Muscle layer of duodenum (tissue), 2 donors: ENCODE data around the gene NXPE3.

Experiments
- H3K27ac ChIP-seq: one replicate; pipeline ENCODE4 v1.7.0; 2013; ENCODE audit warnings: mild to moderate bottlenecking, low read length
- H3K27me3 ChIP-seq: one replicate; pipeline ENCODE4 v1.7.0; 2013; ENCODE audit warnings: low read depth, mild to moderate bottlenecking, control low read depth, low read length
- H3K36me3 ChIP-seq, 2 donors: one replicate each; pipeline ENCODE4 v1.7.0; 2013; ENCODE audit warnings: low read length in 2 of 2, control low read depth in 1 of 2, mild to moderate bottlenecking in 1 of 2; ENCODE audit not compliant: insufficient read depth in 2 of 2, control insufficient read depth in 1 of 2
- H3K4me1 ChIP-seq, 2 donors: one replicate each; pipeline ENCODE4 v1.7.0; 2013; ENCODE audit warnings: low read length in 2 of 2, mild to moderate bottlenecking in 2 of 2, control low read depth in 1 of 2, moderate library complexity in 1 of 2; ENCODE audit not compliant: insufficient read depth in 2 of 2, control insufficient read depth in 1 of 2
- H3K4me3 ChIP-seq, 2 donors: one replicate each; pipeline ENCODE4 v1.7.0; 2013; ENCODE audit warnings: low read length in 2 of 2, low read depth in 1 of 2, mild to moderate bottlenecking in 1 of 2
- H3K9me3 ChIP-seq, 2 donors: one replicate each; pipeline ENCODE4 v1.7.0; 2013; ENCODE audit warnings: low read length in 2 of 2, control low read depth in 1 of 2, mild to moderate bottlenecking in 1 of 2; ENCODE audit not compliant: control insufficient read depth in 1 of 2
- donor health status: healthy.

Gene NXPE3

GRCh38 chr3:101846709-101847108, 67.7 kb downstream of the NXPE3 start:
- Histone ChIP-seq H3K9me3 (no peaks in the 10 kb centered on the region), H3K4me1 (peaks cover 5 to 6% of the 10 kb centered on the region in 2 donors), H3K27ac (no peak overlapping the region), H3K4me3 (no peak overlapping the region), H3K27me3 (no peaks in the 10 kb centered on the region), H3K36me3 (peaks cover under 1 to 16% of the 10 kb centered on the region in 2 donors)

DNA sequence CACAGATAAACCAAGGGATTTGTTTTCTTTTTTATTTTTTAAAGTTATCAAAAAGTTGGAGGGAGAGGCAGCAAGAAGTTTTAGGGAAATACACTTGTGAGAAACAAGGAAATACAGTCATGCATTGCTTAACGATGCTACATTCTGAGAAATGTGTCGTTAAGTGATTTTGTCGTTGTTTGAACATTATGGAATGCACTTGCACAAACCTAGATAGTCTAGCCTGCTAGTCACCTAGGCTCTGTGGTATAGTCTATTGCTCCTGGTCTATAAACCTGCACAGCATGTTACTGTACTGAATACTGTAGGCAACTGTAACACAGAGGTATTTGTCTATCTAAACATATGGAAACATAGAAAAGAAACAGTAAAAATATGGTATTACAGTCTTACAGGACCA, 68.3 kb downstream of the NXPE3 start:
- no peak overlapping the region for H3K27ac ChIP-seq
- no peaks in the 10 kb centered on the region for H3K27me3 ChIP-seq
- H3K36me3 ChIP-seq: peaks cover 7 to 21% of the 10 kb centered on the region in 2 donors
- no peak overlapping the region for H3K4me3 ChIP-seq
- no peaks in the 10 kb centered on the region for H3K9me3 ChIP-seq
- H3K4me1 ChIP-seq: peaks cover 5 to 6% of the 10 kb centered on the region in 2 donors

- Histone ChIP-seq H3K9me3 (no peaks in the 10 kb centered on the region), H3K4me3 (peak overlapping the region; percentile 50 to 52), H3K27me3 (no peaks in the 10 kb centered on the region), H3K4me1 (peaks cover 5 to 6% of the 10 kb centered on the region in 2 donors), H3K36me3 (peaks cover 17 to 31% of the 10 kb centered on the region in 2 donors), H3K27ac (peak overlapping the region; percentile 92)
These were observed 69.3 kb downstream of the NXPE3 start for GRCh38 chr3:101848326-101848725.

DNA sequence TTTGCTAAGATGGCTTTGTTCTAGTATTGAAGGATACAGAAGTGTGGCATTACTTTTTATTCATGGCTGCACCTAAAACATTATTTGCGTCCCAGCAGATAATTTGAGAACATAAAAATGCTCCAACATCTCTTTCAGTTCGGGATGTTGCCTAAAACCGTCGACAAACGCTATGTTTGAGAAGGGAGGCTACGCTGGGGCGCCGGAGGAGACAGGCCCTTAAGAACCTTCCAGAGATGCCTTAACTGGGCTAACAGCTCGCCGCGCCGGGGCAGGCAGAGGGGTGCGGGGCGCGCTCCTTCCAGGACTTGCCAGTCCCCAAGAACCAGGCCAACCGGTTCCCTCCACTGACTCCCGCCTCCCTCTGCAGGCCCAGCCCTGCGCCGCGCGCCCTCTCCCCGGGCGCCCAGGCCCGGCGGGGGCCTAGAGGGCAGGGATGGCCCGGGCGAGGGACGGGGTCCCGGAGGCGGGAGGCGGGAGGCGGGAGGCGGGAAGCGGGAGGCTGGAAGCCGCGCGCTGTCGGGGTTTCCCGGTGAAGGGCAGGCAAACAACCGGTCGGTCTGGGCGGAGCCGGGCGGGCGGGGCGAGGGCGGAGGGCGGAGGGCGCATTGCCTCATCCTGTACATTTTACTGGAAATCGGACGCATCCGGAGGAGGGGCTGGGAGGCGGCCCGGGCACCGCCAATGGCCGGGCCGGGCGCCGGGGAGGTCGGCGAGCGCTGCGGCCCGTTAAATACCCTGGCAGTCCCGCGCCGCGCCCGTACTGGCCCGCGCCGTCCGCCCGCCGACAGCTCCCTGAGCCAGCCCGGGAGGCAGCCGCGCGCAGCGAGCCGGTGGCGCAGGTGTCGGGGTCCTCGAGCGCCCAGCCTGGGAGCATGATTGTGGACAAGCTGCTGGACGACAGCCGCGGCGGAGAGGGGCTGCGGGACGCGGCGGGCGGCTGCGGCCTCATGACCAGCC, 70.0 kb downstream of the NXPE3 start, which contains the start of gene NFKBIZ:
Gene NFKBIZ, plus strand, starts transcription at position 761 of the 960 bp plus-strand sequence. Its CDS starts 115 bp downstream, at position 876.
- H3K4me1 ChIP-seq: peaks cover 5 to 6% of the 10 kb centered on the region in 2 donors
- H3K36me3 ChIP-seq: peaks cover 24 to 38% of the 10 kb centered on the region in 2 donors
- H3K27ac ChIP-seq: peak within 1 kb of the TSS; percentile 100
- no peaks in the 10 kb centered on the region for H3K27me3 ChIP-seq
- H3K4me3 ChIP-seq: peak within 1 kb of the TSS; percentile 75 to 98
- no peaks in the 10 kb centered on the region for H3K9me3 ChIP-seq

GRCh38 chr3:101849714-101850245, 70.8 kb downstream of the NXPE3 start:
- peak overlapping the region; percentile 100 for H3K27ac ChIP-seq
- peak overlapping the region; percentile 75 to 98 for H3K4me3 ChIP-seq
- peaks cover 5 to 6% of the 10 kb centered on the region in 2 donors for H3K4me1 ChIP-seq
- H3K36me3 ChIP-seq: peaks cover 31 to 46% of the 10 kb centered on the region in 2 donors
- no peaks in the 10 kb centered on the region for H3K9me3 ChIP-seq
- no peaks in the 10 kb centered on the region for H3K27me3 ChIP-seq

- Histone ChIP-seq H3K36me3 (peaks cover 38 to 52% of the 10 kb centered on the region in 2 donors), H3K27me3 (no peaks in the 10 kb centered on the region), H3K4me1 (peaks cover 5 to 6% of the 10 kb centered on the region in 2 donors), H3K9me3 (no peaks in the 10 kb centered on the region), H3K4me3 (peak overlapping the region; percentile 75 to 98), H3K27ac (peak overlapping the region; percentile 100)
These were observed 71.4 kb downstream of the NXPE3 start for GRCh38 chr3:101850246-101851051.

- H3K4me3 ChIP-seq: peak overlapping the region; percentile 75 to 98
- H3K27ac ChIP-seq: peak overlapping the region; percentile 100
- no peaks in the 10 kb centered on the region for H3K27me3 ChIP-seq
- H3K36me3 ChIP-seq: peaks cover 44 to 59% of the 10 kb centered on the region in 2 donors
- no peaks in the 10 kb centered on the region for H3K9me3 ChIP-seq
- H3K4me1 ChIP-seq: peaks cover 5 to 6% of the 10 kb centered on the region in 2 donors
These were observed 72.2 kb downstream of the NXPE3 start for GRCh38 chr3:101851072-101851770.

DNA sequence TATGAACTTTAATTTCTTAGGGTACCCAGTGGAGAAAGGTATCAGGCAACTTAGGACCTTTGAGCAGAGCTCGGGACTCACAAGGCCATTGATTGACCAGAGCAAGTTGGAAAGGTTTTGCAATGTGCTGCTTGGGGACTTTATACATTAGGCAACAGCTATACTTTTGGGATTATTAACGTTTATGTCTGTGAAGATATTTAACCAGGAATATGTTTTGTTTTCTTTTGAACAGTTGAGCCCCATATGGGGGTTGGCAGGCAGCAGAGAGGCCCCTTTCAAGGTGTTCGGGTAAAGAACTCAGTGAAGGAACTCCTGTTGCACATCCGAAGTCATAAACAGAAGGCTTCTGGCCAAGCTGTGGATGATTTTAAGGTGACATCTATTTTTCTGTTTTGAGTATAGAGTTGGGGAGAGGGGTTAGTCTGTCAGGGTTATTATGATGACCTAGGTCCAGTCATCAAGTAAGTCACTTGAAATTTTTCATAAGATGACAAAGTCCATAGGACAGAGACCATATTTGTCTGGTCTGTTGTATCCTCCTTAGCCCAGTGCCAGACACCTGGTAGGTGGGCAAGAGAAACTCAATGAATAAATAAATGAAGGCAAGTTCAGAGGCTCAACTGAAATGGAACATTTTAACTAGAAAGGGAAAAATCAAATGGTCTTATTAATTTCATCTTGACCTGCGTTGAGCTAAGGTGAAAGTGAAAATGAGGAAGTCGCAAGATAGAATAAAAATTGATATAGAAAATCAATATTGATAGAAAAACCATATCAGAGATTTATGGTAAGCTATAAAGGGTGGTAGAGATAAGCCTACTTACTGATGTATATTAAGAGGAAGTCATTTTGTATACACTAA, 73.1 kb downstream of the NXPE3 start:
- Histone ChIP-seq H3K36me3 (peaks cover 53 to 68% of the 10 kb centered on the region in 2 donors), H3K27ac (peak overlapping the region; percentile 100), H3K4me3 (peak overlapping the region; percentile 75 to 98), H3K27me3 (no peaks in the 10 kb centered on the region), H3K9me3 (no peaks in the 10 kb centered on the region), H3K4me1 (peaks cover 5 to 6% of the 10 kb centered on the region in 2 donors)

GRCh38 chr3:101852983-101853840, 74.2 kb downstream of the NXPE3 start:
- H3K27ac ChIP-seq: peak overlapping the region; percentile 100
- H3K27me3 ChIP-seq: no peaks in the 10 kb centered on the region
- no peaks in the 10 kb centered on the region for H3K9me3 ChIP-seq
- H3K4me1 ChIP-seq: peaks cover 5 to 7% of the 10 kb centered on the region in 2 donors
- H3K4me3 ChIP-seq: peak overlapping the region; percentile 75 to 98
- peaks cover 63 to 79% of the 10 kb centered on the region in 2 donors for H3K36me3 ChIP-seq
